Activated CD8-positive, alpha-beta T cell treated with anti-CD3 and anti-CD28 coated beads, Interleukin-2, amount 10 ng/mL, durations not matched to agents 7 days and 5 days (primary cell): ENCODE results near the gene RNF135. TPM values are rescaled to one million over a fixed set of nuclear protein-coding genes. Genes with fewer than 3 reads are reported as not detected.
"Not testable (repeated sequence)": the region's sequence is repeated elsewhere in the genome, so short reads cannot be mapped to it uniquely, and the experiment has no call there.

Experiments used
- ATAC-seq: fragments of 150-1000 bp; cut with Tn5 transposase; one replicate; pipeline ENCODE4 v1.10.0; 2021; ENCODE audit warnings: moderate library complexity
- CTCF ChIA-PET: fragments of 350-600 bp; sonication (Branson Sonifier 250); formaldehyde crosslinking; loops from one replicate; lab custom pipeline; 2021; ENCODE audit warnings: antibody characterized with exemption; lab: Charles Lee
- POLR2A ChIA-PET: fragments of 350-600 bp; sonication (Branson Sonifier 250); formaldehyde crosslinking; loops from one replicate; lab custom pipeline; 2021; ENCODE audit warnings: antibody characterized with exemption; lab: Charles Lee
- DNase-seq: peaks from one replicate; pipeline ENCODE4 v3.0.0-alpha.2; 2020
- H3K27ac Mint-ChIP-seq: one replicate; pipeline ENCODE4 v1.8.0; 2021; ENCODE audit warnings: mild to moderate bottlenecking, mixed read lengths
- H3K27me3 Mint-ChIP-seq: one replicate; pipeline ENCODE4 v1.8.0; 2021; ENCODE audit warnings: low read depth, mixed read lengths
- H3K36me3 Mint-ChIP-seq: one replicate; pipeline ENCODE4 v1.8.0; 2021; ENCODE audit warnings: low read depth, mixed read lengths
- H3K4me1 Mint-ChIP-seq: one replicate; pipeline ENCODE4 v1.8.0; 2021; ENCODE audit warnings: low read depth, mixed read lengths
- H3K4me3 Mint-ChIP-seq: one replicate; pipeline ENCODE4 v1.8.0; 2021; ENCODE audit warnings: mild to moderate bottlenecking, mixed read lengths
- H3K9me3 Mint-ChIP-seq: one replicate; pipeline ENCODE4 v1.8.0; 2022; ENCODE audit warnings: mixed read lengths; ENCODE audit not compliant: insufficient read depth
- total RNA-seq, 2 experiments: library from RNA; stranded (reverse); gene quantifications; one replicate each; pipeline ENCODE4 v1.2.3, GENCODE V29; 2021

The RNF135 gene
- total RNA-seq, 2 experiments from 2014 or later, result 5.4 to 7.2 TPM

- Mint-ChIP-seq H3K27me3 (peaks cover 18% of the 10 kb centered on the region), H3K27ac (no peak overlapping the region), H3K4me3 (no peak overlapping the region), H3K36me3 (no peaks in the 10 kb centered on the region), H3K4me1 (peaks cover 1% of the 10 kb centered on the region), H3K9me3 (no peaks in the 10 kb centered on the region)
- ChIA-PET POLR2A (no interaction called here), CTCF (no interaction called here)
- DNase-seq (no peak), ATAC-seq (no peak)
Measured at GRCh38 chr17:30961209-30962188, 9.3 kb upstream of the RNF135 start.

GRCh38 chr17:30964312-30964711, 6.5 kb upstream of the RNF135 start:
- H3K9me3 Mint-ChIP-seq, H3K27me3 Mint-ChIP-seq, H3K27ac Mint-ChIP-seq, ATAC-seq, H3K36me3 Mint-ChIP-seq, DNase-seq, CTCF ChIA-PET, H3K4me3 Mint-ChIP-seq, POLR2A ChIA-PET: not testable (repeated sequence)
- H3K4me1 Mint-ChIP-seq, result peaks cover 13% of the 10 kb centered on the region

GRCh38 chr17:30964876-30965275, 6.0 kb upstream of the RNF135 start:
- Mint-ChIP-seq H3K36me3 (no peaks in the 10 kb centered on the region), H3K9me3 (no peaks in the 10 kb centered on the region), H3K4me1 (peaks cover 16% of the 10 kb centered on the region), H3K4me3 (no peak overlapping the region), H3K27me3 (peaks cover 7% of the 10 kb centered on the region), H3K27ac (no peak overlapping the region)
- DNase-seq (no peak), ATAC-seq (no peak)
- ChIA-PET POLR2A (no interaction called here), CTCF (no interaction called here)

- H3K27ac Mint-ChIP-seq, result no peak overlapping the region
- DNase-seq (no peak), ATAC-seq (no peak)
- peaks cover 24% of the 10 kb centered on the region for H3K4me1 Mint-ChIP-seq
- no peak overlapping the region for H3K4me3 Mint-ChIP-seq
- H3K36me3 Mint-ChIP-seq, result no peaks in the 10 kb centered on the region
- H3K9me3 Mint-ChIP-seq, result no peaks in the 10 kb centered on the region
- H3K27me3 Mint-ChIP-seq, result peaks cover 10% of the 10 kb centered on the region
- POLR2A ChIA-PET, result no interaction called here
- CTCF ChIA-PET, result no interaction called here
Measured at GRCh38 chr17:30965686-30966085, 5.2 kb upstream of the RNF135 start.

- not testable (repeated sequence) for H3K27me3 Mint-ChIP-seq, H3K36me3 Mint-ChIP-seq, H3K27ac Mint-ChIP-seq, H3K4me3 Mint-ChIP-seq, H3K9me3 Mint-ChIP-seq, ATAC-seq, DNase-seq
- ChIA-PET POLR2A (interaction anchor here (0.6 to 0.7 kb wide), 2 partner anchors 442 to 859 kb away, joined by 3 read pairs; no protein-coding TSS in a partner anchor), CTCF (interaction anchor here (0.6 to 1.3 kb wide), 2 partner anchors 9 to 30 kb away, joined by 3 read pairs; no protein-coding TSS in a partner anchor)
- peaks cover 34% of the 10 kb centered on the region for H3K4me1 Mint-ChIP-seq
Measured at GRCh38 chr17:30967911-30968310, 2.9 kb upstream of the RNF135 start.

GRCh38 chr17:30969989-30970830, 629 bp upstream of the RNF135 start:
- ChIA-PET POLR2A (interaction anchor here (0.6 to 1.5 kb wide), 5 partner anchors 29 to 351 kb away, joined by 3 to 5 read pairs (median 4); partner anchors contain the start of genes EVI2A and TEFM), CTCF (interaction anchor here (0.7 to 1.2 kb wide), 4 partner anchors 16 to 249 kb away, joined by 3 read pairs; no protein-coding TSS in a partner anchor)
- Mint-ChIP-seq H3K4me1 (peaks cover 37% of the 10 kb centered on the region), H3K27ac (peak overlapping the region; percentile 93), H3K4me3 (peak overlapping the region; percentile 88), H3K9me3 (no peaks in the 10 kb centered on the region), H3K27me3 (peaks cover 10% of the 10 kb centered on the region), H3K36me3 (peaks cover 12% of the 10 kb centered on the region)
- peak; percentile 32 for DNase-seq
- peak; percentile 1 for ATAC-seq

- peaks cover 21% of the 10 kb centered on the region for H3K36me3 Mint-ChIP-seq
- POLR2A ChIA-PET, result no interaction called here
- H3K27ac Mint-ChIP-seq, result no peak overlapping the region
- no peaks in the 10 kb centered on the region for H3K9me3 Mint-ChIP-seq
- H3K27me3 Mint-ChIP-seq, result no peaks in the 10 kb centered on the region
- CTCF ChIA-PET, result no interaction called here
- ATAC-seq (no peak), DNase-seq (no peak)
- H3K4me3 Mint-ChIP-seq, result no peak overlapping the region
- H3K4me1 Mint-ChIP-seq, result peaks cover 22% of the 10 kb centered on the region
Measured at GRCh38 chr17:30975042-30975820, 4.4 kb downstream of the RNF135 start.

GRCh38 chr17:30979919-30980318, 9.1 kb downstream of the RNF135 start:
- CTCF ChIA-PET, ATAC-seq, H3K9me3 Mint-ChIP-seq, H3K27me3 Mint-ChIP-seq, H3K4me3 Mint-ChIP-seq, H3K4me1 Mint-ChIP-seq, DNase-seq, POLR2A ChIA-PET, H3K27ac Mint-ChIP-seq: not testable (repeated sequence)
- H3K36me3 Mint-ChIP-seq, result peaks cover 12% of the 10 kb centered on the region

- Mint-ChIP-seq H3K9me3 (no peaks in the 10 kb centered on the region), H3K4me1 (no peaks in the 10 kb centered on the region), H3K36me3 (peaks cover 1% of the 10 kb centered on the region), H3K27me3 (no peaks in the 10 kb centered on the region), H3K27ac (no peak overlapping the region), H3K4me3 (no peak overlapping the region)
- DNase-seq (no peak), ATAC-seq (peak; percentile 30)
- ChIA-PET POLR2A (no interaction called here), CTCF (no interaction called here)
Measured at GRCh38 chr17:30981531-30982519, 11.0 kb downstream of the RNF135 start.

- POLR2A ChIA-PET, result no interaction called here
- ATAC-seq, result no peak
Measured at GRCh38 chr17:30982855-30983254, 12.0 kb downstream of the RNF135 start.

More at GRCh38 chr17:30982855-30983254, 12.0 kb downstream of the RNF135 start:
- H3K27me3 Mint-ChIP-seq, result no peaks in the 10 kb centered on the region
- DNase-seq, result no peak
- H3K9me3 Mint-ChIP-seq, result no peaks in the 10 kb centered on the region
- H3K36me3 Mint-ChIP-seq, result peaks cover 1% of the 10 kb centered on the region
- CTCF ChIA-PET, result no interaction called here
- no peak overlapping the region for H3K27ac Mint-ChIP-seq
- H3K4me1 Mint-ChIP-seq, result no peaks in the 10 kb centered on the region
- H3K4me3 Mint-ChIP-seq, result no peak overlapping the region
